IPS DF 6.9 (cell line): Measurements from ENCODE around the gene KLHL18.

Experiments used
- DNase-seq: peaks from one replicate; pipeline ENCODE4 v3.0.0-alpha.2; 2013; ENCODE audit warnings: low read depth, low spot score
- H3K27ac ChIP-seq: one replicate; pipeline ENCODE4 v1.5.1; 2013; ENCODE audit warnings: low read length, control low read depth
- H3K27me3 ChIP-seq: 2 replicates; pipeline ENCODE4 v1.6.1; 2013; ENCODE audit warnings: mild to moderate bottlenecking, low read length; ENCODE audit not compliant: control insufficient read depth, insufficient read depth
- H3K36me3 ChIP-seq: 2 replicates; pipeline ENCODE4 v1.6.1; 2013; ENCODE audit warnings: low read length; ENCODE audit not compliant: control insufficient read depth, insufficient read depth
- H3K4me1 ChIP-seq: 2 replicates; pipeline ENCODE4 v1.6.1; 2013; ENCODE audit warnings: low read length; ENCODE audit not compliant: control insufficient read depth, insufficient read depth
- H3K4me3 ChIP-seq: 2 replicates; pipeline ENCODE4 v1.5.1; 2013; ENCODE audit warnings: mild to moderate bottlenecking, low read length
- H3K9me3 ChIP-seq: 2 replicates; pipeline ENCODE4 v1.6.1; 2013; ENCODE audit warnings: low read length, inconsistent platforms; ENCODE audit not compliant: control insufficient read depth, insufficient read depth
- WGBS: extraction: QIAGEN DNeasy Blood & Tissue Kit; methylation state at CpG from one replicate; pipeline ENCODE4 v1.1.7; 2013; ENCODE audit warnings: mixed read lengths, missing lambda C conversion rate; ENCODE audit not compliant: insufficient read length, insufficient coverage; 5-methylcytosine and 5-hydroxymethylcytosine counted together

Gene KLHL18

GRCh38 chr3:47394881-47395280 is 112.1 kb downstream of the KLHL18 start:
- H3K36me3 ChIP-seq, result no peaks in the 10 kb centered on the region
- WGBS, result no CpG with 5 or more reads among the region's 3 CpGs
- no peaks in the 10 kb centered on the region for H3K9me3 ChIP-seq
- H3K4me3 ChIP-seq, result no peak overlapping the region
- H3K4me1 ChIP-seq, result no peaks in the 10 kb centered on the region
- H3K27ac ChIP-seq, result no peak overlapping the region
- no peak for DNase-seq
- H3K27me3 ChIP-seq, result no peaks in the 10 kb centered on the region
